Muscle of leg (tissue), 11 donors: ENCODE results near the gene RPL22. TPM values are rescaled to one million over a fixed set of nuclear protein-coding genes. Genes with fewer than 3 reads are reported as not detected.

Experiments used
- DNase-seq: peaks from one replicate; pipeline ENCODE4 v3.0.0; 2013
- H3K27ac ChIP-seq: one replicate; pipeline ENCODE4 v1.5.1; 2013; ENCODE audit warnings: mild to moderate bottlenecking, low read length, control low read depth
- H3K27me3 ChIP-seq: one replicate; pipeline ENCODE4 v1.6.1; 2013; ENCODE audit warnings: low read length; ENCODE audit not compliant: control insufficient read depth, insufficient read depth
- H3K36me3 ChIP-seq: one replicate; pipeline ENCODE4 v1.6.1; 2013; ENCODE audit warnings: low read length; ENCODE audit not compliant: control insufficient read depth, insufficient read depth
- H3K4me1 ChIP-seq: one replicate; pipeline ENCODE4 v1.6.1; 2013; ENCODE audit warnings: low read length; ENCODE audit not compliant: control insufficient read depth, insufficient read depth
- H3K4me3 ChIP-seq: one replicate; pipeline ENCODE4 v1.5.1; 2013; ENCODE audit warnings: low read length, control low read depth
- H3K9me3 ChIP-seq: replicated peaks from 2 replicates; pipeline ENCODE4 v1.6.1; 2013; ENCODE audit warnings: low read depth, low read length; ENCODE audit not compliant: control insufficient read depth
- WGBS: methylation state at CpG from one replicate; pipeline ENCODE4 v1.1.5; 2013; ENCODE audit warnings: missing lambda C conversion rate; ENCODE audit not compliant: insufficient coverage; 5-methylcytosine and 5-hydroxymethylcytosine counted together
- polyA plus RNA-seq, 8 donors: library from polyadenylated mRNA; unstranded; fragments of 120-200 nt; gene quantifications; one replicate each; pipeline versions ENCODE4 v1.2.1 to v1.2.3, GENCODE V29; 2013; ENCODE audit warnings: inconsistent platforms in 1 of 8, low replicate concordance in 1 of 8; ENCODE audit not compliant: insufficient read length in 8 of 8, insufficient read depth in 1 of 8
- total RNA-seq: library from RNA; stranded (reverse); fragments of 120-200 nt; gene quantifications from one replicate; pipeline ENCODE4 v1.2.4, GENCODE V29; 2013

The RPL22 gene
- total and polyA plus RNA-seq, 9 donors = 487 to 828 (median 596) TPM

GRCh38 chr1:6244401-6245049 is 45.1 kb upstream of the RPL22 start:
- Histone ChIP-seq H3K4me3 (no peak overlapping the region), H3K9me3 (no peaks in the 10 kb centered on the region), H3K27me3 (peaks cover 85% of the 10 kb centered on the region), H3K36me3 (no peaks in the 10 kb centered on the region), H3K4me1 (peaks cover 48% of the 10 kb centered on the region), H3K27ac (no peak overlapping the region)
- DNase-seq = no peak
- WGBS = 3% methylated on average over 11 of the region's 24 CpGs

GRCh38 chr1:6243993-6244392 is 44.6 kb upstream of the RPL22 start, which contains the start of gene HES3:
TSS of gene HES3 (plus strand) at chr1:6244179. CDS start at chr1:6244366, 187 bp downstream.
- WGBS = 3% methylated on average over 14 of the region's 16 CpGs
- Histone ChIP-seq H3K4me3 (no peak within 1 kb of the TSS), H3K27me3 (peaks cover 89% of the 10 kb centered on the region), H3K27ac (no peak within 1 kb of the TSS), H3K9me3 (no peaks in the 10 kb centered on the region), H3K36me3 (no peaks in the 10 kb centered on the region), H3K4me1 (peaks cover 47% of the 10 kb centered on the region)
- DNase-seq = no peak

GRCh38 chr1:6243053-6243834 is 43.8 kb upstream of the RPL22 start:
- Histone ChIP-seq H3K4me1 (peaks cover 43% of the 10 kb centered on the region), H3K27me3 (peaks cover 87% of the 10 kb centered on the region), H3K27ac (no peak overlapping the region), H3K4me3 (no peak overlapping the region), H3K9me3 (no peaks in the 10 kb centered on the region), H3K36me3 (no peaks in the 10 kb centered on the region)
- WGBS = 23% methylated on average over 19 of the region's 20 CpGs
- no peak for DNase-seq

GRCh38 chr1:6241887-6242740 is 42.7 kb upstream of the RPL22 start:
- DNase-seq = no peak
- Histone ChIP-seq H3K27me3 (peaks cover 81% of the 10 kb centered on the region), H3K9me3 (no peaks in the 10 kb centered on the region), H3K4me3 (no peak overlapping the region), H3K4me1 (peaks cover 43% of the 10 kb centered on the region), H3K36me3 (no peaks in the 10 kb centered on the region), H3K27ac (no peak overlapping the region)
- under 1% methylated on average over 83 of the region's 99 CpGs for WGBS

- Histone ChIP-seq H3K4me1 (peaks cover 36% of the 10 kb centered on the region), H3K27ac (no peak overlapping the region), H3K4me3 (no peak overlapping the region), H3K9me3 (no peaks in the 10 kb centered on the region), H3K27me3 (peaks cover 72% of the 10 kb centered on the region), H3K36me3 (no peaks in the 10 kb centered on the region)
- WGBS = 14% methylated on average over 30 of the region's 33 CpGs
- DNase-seq = no peak
These were observed 41.9 kb upstream of the RPL22 start for GRCh38 chr1:6241107-6241886.

- H3K36me3 ChIP-seq = no peaks in the 10 kb centered on the region
- peaks cover 61% of the 10 kb centered on the region for H3K27me3 ChIP-seq
- WGBS = 55% methylated on average over 11 of the region's 17 CpGs
- DNase-seq = no peak
- no peak overlapping the region for H3K27ac ChIP-seq
- no peak overlapping the region for H3K4me3 ChIP-seq
- no peaks in the 10 kb centered on the region for H3K9me3 ChIP-seq
- peaks cover 31% of the 10 kb centered on the region for H3K4me1 ChIP-seq
These were observed 40.8 kb upstream of the RPL22 start for GRCh38 chr1:6239950-6240768.

GRCh38 chr1:6239213-6239752 is 39.9 kb upstream of the RPL22 start:
- peaks cover 37% of the 10 kb centered on the region for H3K4me1 ChIP-seq
- no peaks in the 10 kb centered on the region for H3K9me3 ChIP-seq
- 47% methylated on average over 3 of the region's 7 CpGs for WGBS
- H3K4me3 ChIP-seq = no peak overlapping the region
- DNase-seq = no peak
- H3K27ac ChIP-seq = no peak overlapping the region
- H3K27me3 ChIP-seq = peaks cover 54% of the 10 kb centered on the region
- H3K36me3 ChIP-seq = no peaks in the 10 kb centered on the region

GRCh38 chr1:6237093-6237492 is 37.7 kb upstream of the RPL22 start:
- 83% methylated on average over 1 of the region's 4 CpGs for WGBS
- H3K27me3 ChIP-seq = peaks cover 35% of the 10 kb centered on the region
- H3K27ac ChIP-seq = no peak overlapping the region
- H3K36me3 ChIP-seq = peaks cover 10% of the 10 kb centered on the region
- H3K9me3 ChIP-seq = no peaks in the 10 kb centered on the region
- no peak overlapping the region for H3K4me3 ChIP-seq
- H3K4me1 ChIP-seq = peaks cover 29% of the 10 kb centered on the region
- DNase-seq = no peak

GRCh38 chr1:6235296-6235677 is 35.9 kb upstream of the RPL22 start:
- peak overlapping the region; percentile 71 for H3K4me3 ChIP-seq
- no peak for DNase-seq
- peaks cover 17% of the 10 kb centered on the region for H3K27me3 ChIP-seq
- no peaks in the 10 kb centered on the region for H3K9me3 ChIP-seq
- peaks cover 16% of the 10 kb centered on the region for H3K4me1 ChIP-seq
- WGBS = 0% methylated on average over 29 of the region's 30 CpGs
- H3K36me3 ChIP-seq = peaks cover 22% of the 10 kb centered on the region
- no peak overlapping the region for H3K27ac ChIP-seq
